ENCODE results near the gene PDE6D.
A peak's percentile ranks its signal among the peaks of the same experiment; 100 is the strongest.
"Not testable (repeated sequence)": the region's sequence is repeated elsewhere in the genome, so short reads cannot be mapped to it uniquely, and the experiment has no call there.

PDE6D gene

GRCh38 chr2:231717281-231718171, 63.6 kb downstream of the PDE6D start:
- no peak for DNase-seq

- no peak for DNase-seq
These were observed 64.3 kb downstream of the PDE6D start for GRCh38 chr2:231716666-231717280.

- no peak for DNase-seq
These were observed 65.0 kb downstream of the PDE6D start for GRCh38 chr2:231715988-231716616.

GRCh38 chr2:231715499-231715837, 65.6 kb downstream of the PDE6D start:
- DNase-seq = no peak

- peak; percentile 95 for DNase-seq
These were observed 66.2 kb downstream of the PDE6D start for GRCh38 chr2:231714639-231715498.

GRCh38 chr2:231713730-231714638, 67.1 kb downstream of the PDE6D start:
- DNase-seq = peak; percentile 97

GRCh38 chr2:231713406-231713729, 67.7 kb downstream of the PDE6D start:
- DNase-seq = not testable (repeated sequence)

- DNase-seq = not testable (repeated sequence)
These were observed 68.5 kb downstream of the PDE6D start for GRCh38 chr2:231712451-231713021.

- no peak for DNase-seq
These were observed 69.2 kb downstream of the PDE6D start for GRCh38 chr2:231711677-231712450.

- DNase-seq = peak; percentile 35
These were observed 70.0 kb downstream of the PDE6D start for GRCh38 chr2:231710799-231711676.

- peak; percentile 72 for DNase-seq
These were observed 70.9 kb downstream of the PDE6D start for GRCh38 chr2:231709981-231710798.

GRCh38 chr2:231709636-231709980, 71.5 kb downstream of the PDE6D start:
- DNase-seq = peak; percentile 43

- DNase-seq = no peak
These were observed 72.1 kb downstream of the PDE6D start for GRCh38 chr2:231708773-231709635.

- DNase-seq = peak; percentile 99
These were observed 72.9 kb downstream of the PDE6D start, which contains the start of gene PTMA for GRCh38 chr2:231707927-231708772. Gene PTMA (plus strand): TSS chr2:231708525. CDS start chr2:231708707, 182 bp downstream.

GRCh38 chr2:231707625-231707926, 73.5 kb downstream of the PDE6D start:
- DNase-seq = no peak

- DNase-seq = peak; percentile 99
These were observed 74.1 kb downstream of the PDE6D start for GRCh38 chr2:231706731-231707624.

Data from NCI-H510A treated with DMSO at 0.1 percent for 48 hours (cell line).